H7 (cell line): ENCODE measurements around the gene ITGB1BP1. TPM values are rescaled to one million over a fixed set of nuclear protein-coding genes. Genes with fewer than 3 reads are reported as not detected.
"Not testable (repeated sequence)": the region's sequence is repeated elsewhere in the genome, so short reads cannot be mapped to it uniquely, and the experiment has no call there.

Source experiments
- DNase-seq: peaks from one replicate; pipeline ENCODE4 v3.0.0; 2012
- H3K27me3 ChIP-seq: 2 replicates; pipeline ENCODE4 v1.6.0; 2011; ENCODE audit warnings: mild to moderate bottlenecking, low read length; ENCODE audit not compliant: control insufficient read depth, insufficient read depth
- H3K36me3 ChIP-seq: replicated peaks from 2 replicates; pipeline ENCODE4 v1.5.1; 2011; ENCODE audit warnings: low read length; ENCODE audit not compliant: control insufficient read depth, insufficient read depth
- H3K4me3 ChIP-seq: 2 replicates; pipeline ENCODE4 v1.5.1; 2011; ENCODE audit warnings: low read depth, mild to moderate bottlenecking, control low read depth, low read length, moderate library complexity; ENCODE audit not compliant: insufficient read depth
- total RNA-seq: library from RNA; depleted of rRNA; stranded (reverse); fragments of >200 nt; shearing (Covaris generic); gene quantifications from 2 replicates; pipeline ENCODE4 v1.2.3, GENCODE V29; 2014

ITGB1BP1 gene
- total RNA-seq, 1 experiment from 2014 or later = 13.8 TPM

GRCh38 chr2:9398881-9399780 lies 24.2 kb downstream of the ITGB1BP1 start:
- H3K36me3 ChIP-seq = peaks cover 3% of the 10 kb centered on the region
- H3K27me3 ChIP-seq = no peaks in the 10 kb centered on the region
- no peak for DNase-seq
- no peak overlapping the region for H3K4me3 ChIP-seq

GRCh38 chr2:9398251-9398650 lies 25.1 kb downstream of the ITGB1BP1 start:
- DNase-seq = not testable (repeated sequence)

GRCh38 chr2:9397201-9397600 lies 26.1 kb downstream of the ITGB1BP1 start:
- DNase-seq = no peak
- Histone ChIP-seq H3K27me3 (no peaks in the 10 kb centered on the region), H3K4me3 (no peak overlapping the region), H3K36me3 (peaks cover 3% of the 10 kb centered on the region)

More at GRCh38 chr2:9398251-9398650, 25.1 kb downstream of the ITGB1BP1 start:
- H3K36me3 ChIP-seq, H3K27me3 ChIP-seq, H3K4me3 ChIP-seq: not testable (repeated sequence)

- H3K4me3 ChIP-seq = no peak overlapping the region
- peaks cover 3% of the 10 kb centered on the region for H3K36me3 ChIP-seq
- no peaks in the 10 kb centered on the region for H3K27me3 ChIP-seq
- no peak for DNase-seq
Observed at GRCh38 chr2:9394816-9395215, 28.5 kb downstream of the ITGB1BP1 start.

- peak; percentile 83 for DNase-seq
- no peaks in the 10 kb centered on the region for H3K27me3 ChIP-seq
- peaks cover 5% of the 10 kb centered on the region for H3K36me3 ChIP-seq
- H3K4me3 ChIP-seq = no peak overlapping the region
Observed at GRCh38 chr2:9392898-9393765, 30.2 kb downstream of the ITGB1BP1 start.

- no peak for DNase-seq
- Histone ChIP-seq H3K36me3 (peaks cover 6% of the 10 kb centered on the region), H3K4me3 (no peak overlapping the region), H3K27me3 (no peaks in the 10 kb centered on the region)
Observed at GRCh38 chr2:9391961-9392720, 31.2 kb downstream of the ITGB1BP1 start.

GRCh38 chr2:9390991-9391390 lies 32.3 kb downstream of the ITGB1BP1 start:
- peaks cover 6% of the 10 kb centered on the region for H3K36me3 ChIP-seq
- no peak for DNase-seq
- H3K27me3 ChIP-seq = no peaks in the 10 kb centered on the region
- H3K4me3 ChIP-seq = no peak overlapping the region

GRCh38 chr2:9390151-9390850 lies 33.0 kb downstream of the ITGB1BP1 start:
- Histone ChIP-seq H3K4me3 (no peak overlapping the region), H3K36me3 (peaks cover 6% of the 10 kb centered on the region), H3K27me3 (no peaks in the 10 kb centered on the region)
- DNase-seq = no peak

GRCh38 chr2:9388950-9389911 lies 34.1 kb downstream of the ITGB1BP1 start:
- DNase-seq = no peak
- Histone ChIP-seq H3K36me3 (peaks cover 4% of the 10 kb centered on the region), H3K4me3 (no peak overlapping the region)

GRCh38 chr2:9388199-9388681 lies 35.1 kb downstream of the ITGB1BP1 start:
- H3K27me3 ChIP-seq = no peaks in the 10 kb centered on the region
- no peak for DNase-seq
- H3K4me3 ChIP-seq = no peak overlapping the region
- peaks cover 4% of the 10 kb centered on the region for H3K36me3 ChIP-seq

More at GRCh38 chr2:9388950-9389911, 34.1 kb downstream of the ITGB1BP1 start:
- H3K27me3 ChIP-seq = no peaks in the 10 kb centered on the region

GRCh38 chr2:9385841-9386240 lies 37.5 kb downstream of the ITGB1BP1 start:
- H3K4me3 ChIP-seq = no peak overlapping the region
- no peak for DNase-seq
- H3K27me3 ChIP-seq = no peaks in the 10 kb centered on the region
- peaks cover 4% of the 10 kb centered on the region for H3K36me3 ChIP-seq

GRCh38 chr2:9384521-9384920 lies 38.8 kb downstream of the ITGB1BP1 start:
- Histone ChIP-seq H3K36me3 (peaks cover 5% of the 10 kb centered on the region), H3K27me3 (no peaks in the 10 kb centered on the region), H3K4me3 (no peak overlapping the region)
- no peak for DNase-seq
